Esophagus muscularis mucosa (tissue), 4 donors: ENCODE results near the gene MACROH2A1. TPM values are rescaled to one million over a fixed set of nuclear protein-coding genes. Genes with fewer than 3 reads are reported as not detected.
A peak's percentile ranks its signal among the peaks of the same experiment; 100 is the strongest.

ENCODE experiments used
- DNase-seq: peaks from one replicate; pipeline ENCODE4 v3.0.0-alpha.2; 2017; ENCODE audit errors: extremely low spot score
- H3K27ac ChIP-seq, 4 donors: fragments of 200-600 bp; sonication (generic); replicated peaks in 1 of 4; 1 replicate in 3 of 4; 2 replicates in 1 of 4; pipeline ENCODE4 v1.5.1; 2016 to 2019; ENCODE audit warnings: mild to moderate bottlenecking in 1 of 4
- H3K27me3 ChIP-seq, 4 donors: fragments of 200-600 bp; sonication (generic); one replicate each; pipeline versions ENCODE4 v1.5.1 to v1.6.0; 2016 to 2019
- H3K36me3 ChIP-seq, 4 donors: fragments of 200-600 bp; sonication (generic); one replicate each; pipeline ENCODE4 v1.5.1; 2016 to 2019
- H3K4me1 ChIP-seq, 4 donors: fragments of 200-600 bp; sonication (generic); one replicate each; pipeline ENCODE4 v1.5.1; 2016 to 2019
- H3K4me3 ChIP-seq, 4 donors: fragments of 200-600 bp; sonication (generic); 1 replicate in 2 of 4; 2 replicates in 2 of 4; pipeline ENCODE4 v1.5.1; 2016 to 2019; ENCODE audit warnings: mild to moderate bottlenecking in 4 of 4, moderate library complexity in 1 of 4
- H3K9me3 ChIP-seq, 4 donors: fragments of 200-600 bp; sonication (generic); 1 replicate in 3 of 4; 2 replicates in 1 of 4; pipeline ENCODE4 v1.5.1; 2016 to 2019
- CTCF ChIP-seq, 3 experiments: fragments of 200-600 bp in 2 of 3; fragments of 450-650 bp in 1 of 3; sonication (generic) in 2 of 3; IDR thresholded peaks; one replicate each; pipeline ENCODE4 v1.5.1; 2017 to 2019; ENCODE audit warnings: antibody characterized with exemption in 3 of 3, mild to moderate bottlenecking in 2 of 3, moderate library complexity in 1 of 3
- EP300 ChIP-seq: sonication (generic); formaldehyde crosslinking; IDR thresholded peaks from one replicate; pipeline ENCODE4 v1.6.1; 2017; ENCODE audit warnings: antibody characterized with exemption
- POLR2A ChIP-seq: fragments of 450-650 bp; IDR thresholded peaks from one replicate; pipeline ENCODE4 v1.6.1; 2017; ENCODE audit warnings: antibody characterized with exemption, moderate library complexity, mild to moderate bottlenecking, low read depth
- POLR2AphosphoS5 ChIP-seq, 2 donors: sonication (generic); formaldehyde crosslinking; IDR thresholded peaks; one replicate each; pipeline ENCODE4 v1.6.1; 2017; ENCODE audit warnings: antibody characterized with exemption in 2 of 2
- WGBS: methylation state at CpG from one replicate; pipeline ENCODE4 v1.1.5; 2018; 5-methylcytosine and 5-hydroxymethylcytosine counted together
- intact Hi-C: fragments of 100-400 bp; cut with DNase I; formaldehyde crosslinking; loops from one replicate; pipeline ENCODE4 v1.15.1; 2023
- total RNA-seq, 4 donors: library from RNA; depleted of rRNA; stranded (reverse); fragments of >200 nt; gene quantifications; one replicate each; pipeline versions ENCODE4 v1.1.0 to v1.2.1, GENCODE V29; 2016

The MACROH2A1 gene
- total RNA-seq = 100 to 1,000 TPM; 144 to 152 (median 149) TPM

- Histone ChIP-seq H3K9me3 (no peaks in the 10 kb centered on the region), H3K27ac (peak within 1 kb of the TSS; percentile 90 to 93 (median 92)), H3K27me3 (no peaks in the 10 kb centered on the region), H3K36me3 (no peaks in the 10 kb centered on the region), H3K4me1 (peaks cover 40 to 56% (median 51%) of the 10 kb centered on the region in 4 donors), H3K4me3 (peak within 1 kb of the TSS; percentile 85 to 95 (median 94))
- peak; percentile 92 to 93 for TF ChIP-seq POLR2AphosphoS5 (IDR thresholded peaks at IDR 0.05)
- TF ChIP-seq POLR2A = peak; percentile 87
- no peak for TF ChIP-seq EP300
- peak in 2 of 3 experiments; percentile 19 to 24 for TF ChIP-seq CTCF (IDR thresholded peaks at IDR 0.05)
- peak; percentile 95 for DNase-seq
- intact Hi-C loops = loop anchor here (2.0 kb wide), 1 partner anchor 24 kb away; no protein-coding TSS in a partner anchor
- 0% methylated on average over 7 of the region's 109 CpGs for WGBS
Measured at GRCh38 chr5:135398855-135399793, at the start of gene MACROH2A1. MACROH2A1 (minus strand) TSS chr5:135399231; CDS start chr5:135389093, 10,138 bp downstream.

GRCh38 chr5:135448071-135448739 lies 49.2 kb upstream of the MACROH2A1 start:
- TF ChIP-seq CTCF (IDR thresholded peaks at IDR 0.05) (no peak), POLR2AphosphoS5 (IDR thresholded peaks at IDR 0.05) (no peak), EP300 (no peak), POLR2A (no peak)
- Histone ChIP-seq H3K36me3 (no peaks in the 10 kb centered on the region), H3K4me3 (no peak overlapping the region), H3K27me3 (peaks cover 0 to 18% (median 0%) of the 10 kb centered on the region in 4 donors), H3K4me1 (peaks cover 2 to 6% (median 6%) of the 10 kb centered on the region in 4 donors), H3K9me3 (no peaks in the 10 kb centered on the region), H3K27ac (no peak overlapping the region)
- intact Hi-C loops = no loop called here
- DNase-seq = no peak
- WGBS = 93% methylated on average over 9 of the region's 9 CpGs

GRCh38 chr5:135447298-135447929 lies 48.4 kb upstream of the MACROH2A1 start, which contains the start of gene DCANP1:
DCANP1 (minus strand) TSS chr5:135447348; CDS start chr5:135447108, 240 bp downstream.
- Histone ChIP-seq H3K4me1 (peaks cover 5 to 11% (median 7%) of the 10 kb centered on the region in 4 donors), H3K4me3 (no peak within 1 kb of the TSS), H3K27ac (no peak within 1 kb of the TSS), H3K9me3 (no peaks in the 10 kb centered on the region), H3K27me3 (peaks cover 0 to 15% (median 0%) of the 10 kb centered on the region in 4 donors), H3K36me3 (no peaks in the 10 kb centered on the region)
- WGBS = 97% methylated on average over 5 of the region's 5 CpGs
- DNase-seq = no peak
- TF ChIP-seq EP300 (no peak), CTCF (IDR thresholded peaks at IDR 0.05) (no peak), POLR2A (no peak), POLR2AphosphoS5 (IDR thresholded peaks at IDR 0.05) (no peak)
- intact Hi-C loops = no loop called here

GRCh38 chr5:135446615-135447014 lies 47.6 kb upstream of the MACROH2A1 start:
- no peak overlapping the region for H3K4me3 ChIP-seq
- no peaks in the 10 kb centered on the region for H3K9me3 ChIP-seq
- no peak for TF ChIP-seq CTCF (IDR thresholded peaks at IDR 0.05)
- TF ChIP-seq POLR2A = no peak
- TF ChIP-seq POLR2AphosphoS5 (IDR thresholded peaks at IDR 0.05) = no peak
- TF ChIP-seq EP300 = no peak
- H3K36me3 ChIP-seq = no peaks in the 10 kb centered on the region
- intact Hi-C loops = no loop called here
- H3K4me1 ChIP-seq = peaks cover 5 to 11% (median 8%) of the 10 kb centered on the region in 4 donors
- no peak overlapping the region for H3K27ac ChIP-seq
- 83% methylated on average over 6 of the region's 7 CpGs for WGBS
- H3K27me3 ChIP-seq = peaks cover 0 to 11% (median 0%) of the 10 kb centered on the region in 4 donors
- DNase-seq = no peak
